GM12872 (cell line): ENCODE results near the gene CFAP57.

Experiments used
- CTCF ChIP-seq: IDR thresholded peaks from 3 replicates; pipeline ENCODE4 v1.5.1; 2011; ENCODE audit warnings: low read depth, mild to moderate bottlenecking, low read length, moderate library complexity; ENCODE audit not compliant: insufficient read depth

Gene CFAP57

GRCh38 chr1:43250351-43250761, 78.2 kb downstream of the CFAP57 start:
- no peak for TF ChIP-seq CTCF

- no peak for TF ChIP-seq CTCF
Observed at GRCh38 chr1:43251024-43251423, 78.9 kb downstream of the CFAP57 start.

- TF ChIP-seq CTCF, result no peak
Observed at GRCh38 chr1:43252225-43252624, 80.1 kb downstream of the CFAP57 start.

- TF ChIP-seq CTCF, result no peak
Observed at GRCh38 chr1:43253173-43253572, 81.0 kb downstream of the CFAP57 start.

GRCh38 chr1:43253876-43254275, 81.7 kb downstream of the CFAP57 start:
- no peak for TF ChIP-seq CTCF

GRCh38 chr1:43255438-43256210, 83.5 kb downstream of the CFAP57 start:
- TF ChIP-seq CTCF, result no peak

GRCh38 chr1:43256675-43257570, 84.8 kb downstream of the CFAP57 start:
- TF ChIP-seq CTCF, result no peak
